ENCODE data around the gene DCANP1.

DNA sequence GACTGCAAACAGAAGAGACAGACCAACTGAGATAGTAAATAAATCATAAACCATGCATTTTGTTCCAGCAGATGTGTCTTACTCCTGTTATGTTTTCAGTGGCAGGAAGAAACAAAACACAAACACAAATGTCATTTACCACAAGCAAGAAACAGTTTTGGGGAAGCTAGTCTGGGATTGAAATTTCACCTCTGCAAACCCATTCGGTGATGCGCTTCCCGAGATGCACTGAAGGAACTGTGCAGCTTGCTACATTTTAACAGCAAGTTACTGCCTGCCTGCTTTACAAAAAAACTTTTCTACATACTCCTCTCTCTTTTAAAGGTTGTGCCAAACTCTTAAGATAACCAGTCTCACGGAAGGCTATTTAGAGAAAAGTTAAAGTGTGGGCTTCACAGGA, 51.3 kb downstream of the DCANP1 start:
- TF ChIP-seq, protein P1, sequence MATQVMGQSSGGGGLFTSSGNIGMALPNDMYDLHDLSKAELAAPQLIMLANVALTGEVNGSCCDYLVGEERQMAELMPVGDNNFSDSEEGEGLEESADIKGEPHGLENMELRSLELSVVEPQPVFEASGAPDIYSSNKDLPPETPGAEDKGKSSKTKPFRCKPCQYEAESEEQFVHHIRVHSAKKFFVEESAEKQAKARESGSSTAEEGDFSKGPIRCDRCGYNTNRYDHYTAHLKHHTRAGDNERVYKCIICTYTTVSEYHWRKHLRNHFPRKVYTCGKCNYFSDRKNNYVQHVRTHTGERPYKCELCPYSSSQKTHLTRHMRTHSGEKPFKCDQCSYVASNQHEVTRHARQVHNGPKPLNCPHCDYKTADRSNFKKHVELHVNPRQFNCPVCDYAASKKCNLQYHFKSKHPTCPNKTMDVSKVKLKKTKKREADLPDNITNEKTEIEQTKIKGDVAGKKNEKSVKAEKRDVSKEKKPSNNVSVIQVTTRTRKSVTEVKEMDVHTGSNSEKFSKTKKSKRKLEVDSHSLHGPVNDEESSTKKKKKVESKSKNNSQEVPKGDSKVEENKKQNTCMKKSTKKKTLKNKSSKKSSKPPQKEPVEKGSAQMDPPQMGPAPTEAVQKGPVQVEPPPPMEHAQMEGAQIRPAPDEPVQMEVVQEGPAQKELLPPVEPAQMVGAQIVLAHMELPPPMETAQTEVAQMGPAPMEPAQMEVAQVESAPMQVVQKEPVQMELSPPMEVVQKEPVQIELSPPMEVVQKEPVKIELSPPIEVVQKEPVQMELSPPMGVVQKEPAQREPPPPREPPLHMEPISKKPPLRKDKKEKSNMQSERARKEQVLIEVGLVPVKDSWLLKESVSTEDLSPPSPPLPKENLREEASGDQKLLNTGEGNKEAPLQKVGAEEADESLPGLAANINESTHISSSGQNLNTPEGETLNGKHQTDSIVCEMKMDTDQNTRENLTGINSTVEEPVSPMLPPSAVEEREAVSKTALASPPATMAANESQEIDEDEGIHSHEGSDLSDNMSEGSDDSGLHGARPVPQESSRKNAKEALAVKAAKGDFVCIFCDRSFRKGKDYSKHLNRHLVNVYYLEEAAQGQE (IDR thresholded peaks at IDR 0.05; ENCODE audit: low read depth, low read length) = no peak
- TF ChIP-seq, protein P2, sequence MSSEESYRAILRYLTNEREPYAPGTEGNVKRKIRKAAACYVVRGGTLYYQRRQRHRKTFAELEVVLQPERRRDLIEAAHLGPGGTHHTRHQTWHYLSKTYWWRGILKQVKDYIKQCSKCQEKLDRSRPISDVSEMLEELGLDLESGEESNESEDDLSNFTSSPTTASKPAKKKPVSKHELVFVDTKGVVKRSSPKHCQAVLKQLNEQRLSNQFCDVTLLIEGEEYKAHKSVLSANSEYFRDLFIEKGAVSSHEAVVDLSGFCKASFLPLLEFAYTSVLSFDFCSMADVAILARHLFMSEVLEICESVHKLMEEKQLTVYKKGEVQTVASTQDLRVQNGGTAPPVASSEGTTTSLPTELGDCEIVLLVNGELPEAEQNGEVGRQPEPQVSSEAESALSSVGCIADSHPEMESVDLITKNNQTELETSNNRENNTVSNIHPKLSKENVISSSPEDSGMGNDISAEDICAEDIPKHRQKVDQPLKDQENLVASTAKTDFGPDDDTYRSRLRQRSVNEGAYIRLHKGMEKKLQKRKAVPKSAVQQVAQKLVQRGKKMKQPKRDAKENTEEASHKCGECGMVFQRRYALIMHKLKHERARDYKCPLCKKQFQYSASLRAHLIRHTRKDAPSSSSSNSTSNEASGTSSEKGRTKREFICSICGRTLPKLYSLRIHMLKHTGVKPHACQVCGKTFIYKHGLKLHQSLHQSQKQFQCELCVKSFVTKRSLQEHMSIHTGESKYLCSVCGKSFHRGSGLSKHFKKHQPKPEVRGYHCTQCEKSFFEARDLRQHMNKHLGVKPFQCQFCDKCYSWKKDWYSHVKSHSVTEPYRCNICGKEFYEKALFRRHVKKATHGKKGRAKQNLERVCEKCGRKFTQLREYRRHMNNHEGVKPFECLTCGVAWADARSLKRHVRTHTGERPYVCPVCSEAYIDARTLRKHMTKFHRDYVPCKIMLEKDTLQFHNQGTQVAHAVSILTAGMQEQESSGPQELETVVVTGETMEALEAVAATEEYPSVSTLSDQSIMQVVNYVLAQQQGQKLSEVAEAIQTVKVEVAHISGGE (CRISPR knock-in tag; IDR thresholded peaks at IDR 0.05) = no peak
- TF ChIP-seq MXI1 (IDR thresholded peaks at IDR 0.05; ENCODE audit: low read depth, low read length) = no peak

Measured in GM12878 (cell line).